Measurements from ENCODE around the gene CCDC134.

DNA sequence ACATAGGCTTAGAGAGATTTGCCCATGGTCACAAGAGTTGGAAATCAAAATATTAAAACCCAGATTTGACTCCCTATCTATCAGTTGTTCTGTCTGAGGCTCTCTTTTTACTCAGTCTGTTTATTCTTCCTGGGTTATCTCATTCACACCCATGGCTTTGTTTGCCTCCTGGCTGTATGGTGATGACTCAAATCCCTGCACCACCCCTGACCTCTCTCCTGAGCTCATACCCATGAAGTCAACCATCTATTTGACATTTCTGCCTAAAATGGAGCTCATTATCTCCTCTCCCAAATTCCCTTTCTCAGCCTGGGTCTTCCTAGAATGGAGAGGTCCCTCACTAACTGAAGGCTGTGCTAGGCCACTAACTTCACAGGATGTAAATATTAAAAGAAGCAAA lies 27.8 kb upstream of the CCDC134 start:
- TF ChIP-seq, protein P1, sequence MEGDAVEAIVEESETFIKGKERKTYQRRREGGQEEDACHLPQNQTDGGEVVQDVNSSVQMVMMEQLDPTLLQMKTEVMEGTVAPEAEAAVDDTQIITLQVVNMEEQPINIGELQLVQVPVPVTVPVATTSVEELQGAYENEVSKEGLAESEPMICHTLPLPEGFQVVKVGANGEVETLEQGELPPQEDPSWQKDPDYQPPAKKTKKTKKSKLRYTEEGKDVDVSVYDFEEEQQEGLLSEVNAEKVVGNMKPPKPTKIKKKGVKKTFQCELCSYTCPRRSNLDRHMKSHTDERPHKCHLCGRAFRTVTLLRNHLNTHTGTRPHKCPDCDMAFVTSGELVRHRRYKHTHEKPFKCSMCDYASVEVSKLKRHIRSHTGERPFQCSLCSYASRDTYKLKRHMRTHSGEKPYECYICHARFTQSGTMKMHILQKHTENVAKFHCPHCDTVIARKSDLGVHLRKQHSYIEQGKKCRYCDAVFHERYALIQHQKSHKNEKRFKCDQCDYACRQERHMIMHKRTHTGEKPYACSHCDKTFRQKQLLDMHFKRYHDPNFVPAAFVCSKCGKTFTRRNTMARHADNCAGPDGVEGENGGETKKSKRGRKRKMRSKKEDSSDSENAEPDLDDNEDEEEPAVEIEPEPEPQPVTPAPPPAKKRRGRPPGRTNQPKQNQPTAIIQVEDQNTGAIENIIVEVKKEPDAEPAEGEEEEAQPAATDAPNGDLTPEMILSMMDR (IDR thresholded peaks at IDR 0.05; ENCODE audit: low read length): no peak
- no peak for TF ChIP-seq EZH2 (IDR thresholded peaks at IDR 0.05; ENCODE audit: borderline replicate concordance, low read length)
